Measurements from ENCODE around the gene FERMT3. TPM values are rescaled to one million over a fixed set of nuclear protein-coding genes. Genes with fewer than 3 reads are reported as not detected.

FERMT3 gene
- polyA plus RNA-seq, 3 donors: 289 to 421 (median 310) TPM

GRCh38 chr11:64238076-64238475 lies 31.6 kb downstream of the FERMT3 start:
- Mint-ChIP-seq H3K27ac (peak overlapping the region; percentile 51 to 100 (median 100)), H3K27me3 (ENCODE audit: low read depth in 3 of 3) (peaks cover 7 to 17% (median 17%) of the 10 kb centered on the region in 3 donors), H3K4me3 (no peak overlapping the region), H3K9me3 (peaks cover 0 to 4% (median under 1%) of the 10 kb centered on the region in 7 donors), H3K36me3 (peaks cover 13 to 16% of the 10 kb centered on the region in 2 donors), H3K4me1 (peaks cover 54% of the 10 kb centered on the region)
- TF ChIP-seq CTCF (IDR thresholded peaks at IDR 0.05): no peak
- intact Hi-C loops (cut with micrococcal nuclease): no loop called here
- WGBS (ENCODE audit: insufficient coverage): 91% methylated on average over 6 of the region's 9 CpGs
- H3K27me3 ChIP-seq (ENCODE audit: control insufficient read depth in 2 of 2, insufficient read depth in 2 of 2, low read length in 2 of 2): peaks cover 0 to 7% of the 10 kb centered on the region in 2 donors
- H3K9me3 ChIP-seq (replicated peaks in 1 of 2; ENCODE audit: control insufficient read depth in 1 of 2, insufficient read depth in 1 of 2, low read length in 2 of 2): no peaks in the 10 kb centered on the region
- peaks cover 61 to 73% of the 10 kb centered on the region in 2 donors for H3K4me1 ChIP-seq (ENCODE audit: control insufficient read depth in 1 of 2, insufficient read depth in 2 of 2, low read length in 2 of 2)
- peak overlapping the region; percentile 96 to 100 for H3K27ac ChIP-seq (ENCODE audit: low read depth in 1 of 2, low read length in 2 of 2)
- DNase-seq: peak in 1 of 3 donors; percentile 58
- H3K36me3 ChIP-seq (replicated peaks in 1 of 2; ENCODE audit: control insufficient read depth in 1 of 2, insufficient read depth in 2 of 2, low read length in 2 of 2): peaks cover under 1% of the 10 kb centered on the region in 2 donors
- no peaks in the 10 kb centered on the region for H4K20me1 ChIP-seq (ENCODE audit: insufficient read depth, low read length)
- no peak overlapping the region for H3K9ac ChIP-seq (ENCODE audit: insufficient read depth, low read length, poor library complexity, severe bottlenecking)
- H3K4me2 ChIP-seq (replicated peaks; ENCODE audit: extremely low read depth, low read length, poor library complexity, severe bottlenecking): no peak overlapping the region
- peak overlapping the region in 1 of 3 experiments; percentile 14 for H3K4me3 ChIP-seq (replicated peaks in 1 of 3; ENCODE audit: low read depth in 2 of 3, low read length in 3 of 3)
- no peak overlapping the region for H2AFZ ChIP-seq (ENCODE audit: insufficient read depth, low read depth, low read length, poor library complexity, severe bottlenecking)
- H3K79me2 ChIP-seq (ENCODE audit: insufficient read depth, low read length): peaks cover 17% of the 10 kb centered on the region

- Mint-ChIP-seq H3K9me3 (no peaks in the 10 kb centered on the region), H3K4me1 (peaks cover 55% of the 10 kb centered on the region), H3K27ac (peak overlapping the region; percentile 100), H3K36me3 (peaks cover 18 to 21% of the 10 kb centered on the region in 2 donors), H3K4me3 (peak overlapping the region; percentile 16 to 46), H3K27me3 (ENCODE audit: low read depth in 3 of 3) (peaks cover 2 to 9% (median 9%) of the 10 kb centered on the region in 3 donors)
- Histone ChIP-seq H3K36me3 (replicated peaks in 1 of 2; ENCODE audit: control insufficient read depth in 1 of 2, insufficient read depth in 2 of 2, low read length in 2 of 2) (peaks cover 9% of the 10 kb centered on the region in 2 donors), H3K9ac (ENCODE audit: insufficient read depth, low read length, poor library complexity, severe bottlenecking) (peak overlapping the region; percentile 95), H3K9me3 (replicated peaks in 1 of 2; ENCODE audit: control insufficient read depth in 1 of 2, insufficient read depth in 1 of 2, low read length in 2 of 2) (no peaks in the 10 kb centered on the region), H2AFZ (ENCODE audit: insufficient read depth, low read depth, low read length, poor library complexity, severe bottlenecking) (no peak overlapping the region), H3K4me2 (replicated peaks; ENCODE audit: extremely low read depth, low read length, poor library complexity, severe bottlenecking) (peak overlapping the region; percentile 23), H3K4me3 (replicated peaks in 1 of 3; ENCODE audit: low read depth in 2 of 3, low read length in 3 of 3) (peak overlapping the region in 1 of 3 experiments; percentile 14), H3K79me2 (ENCODE audit: insufficient read depth, low read length) (peaks cover 25% of the 10 kb centered on the region), H3K4me1 (ENCODE audit: control insufficient read depth in 1 of 2, insufficient read depth in 2 of 2, low read length in 2 of 2) (peaks cover 59 to 71% of the 10 kb centered on the region in 2 donors), H4K20me1 (ENCODE audit: insufficient read depth, low read length) (no peaks in the 10 kb centered on the region), H3K27me3 (ENCODE audit: control insufficient read depth in 2 of 2, insufficient read depth in 2 of 2, low read length in 2 of 2) (peaks cover 0 to under 1% of the 10 kb centered on the region in 2 donors), H3K27ac (ENCODE audit: low read depth in 1 of 2, low read length in 2 of 2) (peak overlapping the region; percentile 96 to 100)
- WGBS (ENCODE audit: insufficient coverage): 11% methylated on average over 4 of the region's 5 CpGs
- no peak for TF ChIP-seq CTCF (IDR thresholded peaks at IDR 0.05)
- intact Hi-C loops (cut with micrococcal nuclease): no loop called here
- DNase-seq: peak; percentile 59 to 72 (median 67)
These were observed 32.5 kb downstream of the FERMT3 start for GRCh38 chr11:64238999-64239398.

Measured in CD14-positive monocyte (primary cell).